GM23338 (cell line): ENCODE data around the gene RCAN1.

ENCODE experiments used
- CREB1 ChIP-seq: fragments of 250-450 bp; sonication (Bioruptor Pico); IDR thresholded peaks from 2 replicates; pipeline ENCODE4 v1.5.0; 2020; ENCODE audit warnings: low read depth, mild to moderate bottlenecking, moderate library complexity
- CTCF ChIP-seq, 2 experiments: fragments of 200-600 bp in 1 of 2; sonication (generic) in 1 of 2; conservative IDR thresholded peaks; 2 replicates each; pipeline versions ENCODE4 v1.5.1 to v1.6.1; 2016 to 2017; ENCODE audit warnings: antibody characterized with exemption in 2 of 2, low read depth in 2 of 2, mild to moderate bottlenecking in 2 of 2, moderate library complexity in 1 of 2
- ETS1 ChIP-seq: IDR thresholded peaks from 2 replicates; pipeline ENCODE4 v1.6.1; 2016; ENCODE audit warnings: antibody characterized with exemption
- EZH2 ChIP-seq: fragments of 200-600 bp; sonication (generic); IDR thresholded peaks from one replicate; pipeline ENCODE4 v1.8.0; 2017; ENCODE audit warnings: antibody characterized with exemption, mild to moderate bottlenecking, low read depth; ENCODE audit not compliant: unreplicated experiment
- EZH2phosphoT487 ChIP-seq: fragments of 200-600 bp; sonication (generic); IDR thresholded peaks from one replicate; pipeline ENCODE4 v1.8.1; 2018; ENCODE audit warnings: antibody characterized with exemption; ENCODE audit not compliant: unreplicated experiment
- JUNB ChIP-seq: IDR thresholded peaks from one replicate; pipeline ENCODE4 v1.6.1; 2016; ENCODE audit warnings: antibody characterized with exemption; ENCODE audit not compliant: unreplicated experiment
- POLR2AphosphoS5 ChIP-seq: IDR thresholded peaks from 2 replicates; pipeline ENCODE4 v1.6.1; 2016; ENCODE audit warnings: antibody characterized with exemption, low read depth
- REST ChIP-seq: IDR thresholded peaks from one replicate; pipeline ENCODE4 v1.6.1; 2018; ENCODE audit warnings: antibody characterized with exemption; ENCODE audit not compliant: unreplicated experiment
- STAT1 ChIP-seq: IDR thresholded peaks from one replicate; pipeline ENCODE4 v1.6.1; 2016; ENCODE audit warnings: antibody characterized with exemption; ENCODE audit not compliant: unreplicated experiment
- ZNF114 ChIP-seq: fragments of 250-450 bp; sonication (Bioruptor Pico); IDR thresholded peaks from 2 replicates; pipeline ENCODE4 v1.5.0; 2020; ENCODE audit warnings: mild to moderate bottlenecking, moderate library complexity

GRCh38 chr21:34650861-34651431, 36.0 kb upstream of the RCAN1 start:
- TF ChIP-seq CTCF (conservative IDR thresholded peaks at IDR 0.05; ENCODE audit: low read depth in 2 of 2): no peak
- no peak for TF ChIP-seq ZNF114 (CRISPR knock-in tag)
- no peak for TF ChIP-seq STAT1
- TF ChIP-seq EZH2: no peak
- no peak for TF ChIP-seq REST
- TF ChIP-seq POLR2AphosphoS5: no peak
- no peak for TF ChIP-seq JUNB
- TF ChIP-seq EZH2phosphoT487: no peak
- no peak for TF ChIP-seq ETS1
- TF ChIP-seq CREB1 (CRISPR knock-in tag): no peak
